ENCODE measurements around the gene SYCE1L.

Gene SYCE1L

DNA sequence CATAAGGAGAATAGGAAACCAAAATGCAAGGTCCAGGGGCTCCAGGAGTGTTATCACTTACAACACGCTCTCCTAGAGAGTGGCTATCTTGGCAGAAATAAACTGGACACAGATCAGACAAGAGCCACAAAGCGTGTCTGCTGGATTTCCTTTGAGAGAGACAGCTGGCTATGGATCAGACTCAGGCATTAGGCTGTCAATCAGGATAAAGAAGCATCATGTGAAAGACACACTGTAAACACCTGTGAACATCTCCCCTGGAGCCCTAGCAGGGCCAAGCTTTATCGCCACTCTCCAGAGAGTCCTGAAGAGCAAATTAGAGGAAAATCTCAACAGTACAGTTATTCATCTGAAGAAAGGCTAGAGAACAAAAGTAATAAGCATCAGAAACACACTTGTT lies 26.0 kb downstream of the SYCE1L start:
- TF ChIP-seq TAF1 (IDR thresholded peaks at IDR 0.05; ENCODE audit: borderline replicate concordance, insufficient read depth, low read length) = no peak
- TF ChIP-seq SIN3A (IDR thresholded peaks at IDR 0.05; ENCODE audit: borderline replicate concordance, insufficient read depth, low read length) = no peak

DNA sequence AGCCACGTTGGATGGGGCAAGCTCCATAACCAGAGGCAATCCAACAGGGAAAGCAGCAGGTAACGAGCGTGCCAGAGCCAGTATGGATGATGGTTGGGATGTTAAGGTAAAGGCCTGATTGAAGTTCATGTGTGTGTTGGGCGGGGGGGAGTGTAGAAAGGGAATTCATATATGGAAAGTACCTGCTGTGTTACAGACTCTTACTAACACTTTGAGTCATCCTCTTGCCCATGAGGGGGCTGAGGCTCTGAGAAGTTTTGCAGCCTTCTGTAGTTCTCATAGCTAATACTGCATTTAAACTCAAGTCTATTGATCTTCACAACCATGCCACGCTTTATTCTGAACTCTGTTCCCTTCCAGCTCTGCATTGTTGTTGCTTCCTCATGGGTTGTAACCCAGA lies 28.5 kb downstream of the SYCE1L start:
- TF ChIP-seq TAF1 (IDR thresholded peaks at IDR 0.05; ENCODE audit: borderline replicate concordance, insufficient read depth, low read length) (no peak), REST (IDR thresholded peaks at IDR 0.05; ENCODE audit: insufficient read depth in 1 of 2, low read depth in 2 of 2, low read length in 2 of 2) (peak in 1 of 2 experiments; percentile 74; a peak in 1 of 4 replicates), POLR2AphosphoS5 (IDR thresholded peaks at IDR 0.05; ENCODE audit: low read depth, low read length) (no peak), FOXP2 (optimal IDR thresholded peaks at IDR 0.05; ENCODE audit: borderline replicate concordance, extremely low read depth, extremely low read length, insufficient read depth) (no peak), SIN3A (IDR thresholded peaks at IDR 0.05; ENCODE audit: borderline replicate concordance, insufficient read depth, low read length) (no peak)

GRCh38 chr16:77231047-77231446 lies 31.8 kb downstream of the SYCE1L start:
- TF ChIP-seq REST (IDR thresholded peaks at IDR 0.05; ENCODE audit: insufficient read depth in 1 of 2, low read depth in 2 of 2, low read length in 2 of 2) (no peak), SIN3A (IDR thresholded peaks at IDR 0.05; ENCODE audit: borderline replicate concordance, insufficient read depth, low read length) (no peak), FOXP2 (optimal IDR thresholded peaks at IDR 0.05; ENCODE audit: borderline replicate concordance, extremely low read depth, extremely low read length, insufficient read depth) (no peak), TAF1 (IDR thresholded peaks at IDR 0.05; ENCODE audit: borderline replicate concordance, insufficient read depth, low read length) (no peak), POLR2AphosphoS5 (IDR thresholded peaks at IDR 0.05; ENCODE audit: low read depth, low read length) (no peak)

GRCh38 chr16:77233799-77234519 lies 34.8 kb downstream of the SYCE1L start:
- no peak for TF ChIP-seq REST (IDR thresholded peaks at IDR 0.05; ENCODE audit: insufficient read depth in 1 of 2, low read depth in 2 of 2, low read length in 2 of 2)
- no peak for TF ChIP-seq POLR2AphosphoS5 (IDR thresholded peaks at IDR 0.05; ENCODE audit: low read depth, low read length)
- TF ChIP-seq TAF1 (IDR thresholded peaks at IDR 0.05; ENCODE audit: borderline replicate concordance, insufficient read depth, low read length) = no peak
- TF ChIP-seq FOXP2 (optimal IDR thresholded peaks at IDR 0.05; ENCODE audit: borderline replicate concordance, extremely low read depth, extremely low read length, insufficient read depth) = no peak
- TF ChIP-seq SIN3A (IDR thresholded peaks at IDR 0.05; ENCODE audit: borderline replicate concordance, insufficient read depth, low read length) = no peak

- TF ChIP-seq FOXP2 (optimal IDR thresholded peaks at IDR 0.05; ENCODE audit: borderline replicate concordance, extremely low read depth, extremely low read length, insufficient read depth) = no peak
- TF ChIP-seq REST (IDR thresholded peaks at IDR 0.05; ENCODE audit: insufficient read depth in 1 of 2, low read depth in 2 of 2, low read length in 2 of 2) = no peak
- TF ChIP-seq POLR2AphosphoS5 (IDR thresholded peaks at IDR 0.05; ENCODE audit: low read depth, low read length) = no peak
- no peak for TF ChIP-seq SIN3A (IDR thresholded peaks at IDR 0.05; ENCODE audit: borderline replicate concordance, insufficient read depth, low read length)
- no peak for TF ChIP-seq TAF1 (IDR thresholded peaks at IDR 0.05; ENCODE audit: borderline replicate concordance, insufficient read depth, low read length)
Measured at GRCh38 chr16:77234611-77235010, 35.4 kb downstream of the SYCE1L start.

All from PFSK-1 (cell line).